HepG2 (cell line): ENCODE data around the gene LURAP1L. TPM values are rescaled to one million over a fixed set of nuclear protein-coding genes. Genes with fewer than 3 reads are reported as not detected.

Source experiments
- BHLHE40 ChIP-seq: IDR thresholded peaks from 2 replicates; pipeline ENCODE4 v1.6.1; 2011; ENCODE audit warnings: low read length, improper control_type of control experiment
- CBX2 ChIP-seq, 2 experiments: fragments of 200-600 bp in 1 of 2; sonication (generic); formaldehyde crosslinking in 1 of 2; IDR thresholded peaks; 2 replicates each; pipeline versions ENCODE4 v1.7.0 to v1.8.1; 2018 to 2022; ENCODE audit warnings: low read depth in 2 of 2, low read length in 1 of 2, mild to moderate bottlenecking in 1 of 2, missing genetic modification reagents in 1 of 2
- CENPX ChIP-seq: sonication (generic); formaldehyde crosslinking; IDR thresholded peaks from 2 replicates; pipeline ENCODE4 v1.9.0; 2021; ENCODE audit warnings: mild to moderate bottlenecking, missing genetic modification reagents, moderate library complexity
- FOXA1 ChIP-seq, 2 experiments: fragments of 450-650 bp in 1 of 2; sonication (generic) in 1 of 2; formaldehyde crosslinking in 1 of 2; IDR thresholded peaks; 2 replicates each; pipeline versions ENCODE4 v1.4.0 to v1.6.1; 2016 to 2020; ENCODE audit warnings: missing genetic modification reagents in 1 of 2
- JDP2 ChIP-seq: sonication (generic); formaldehyde crosslinking; IDR thresholded peaks from 2 replicates; pipeline ENCODE4 v1.8.1; 2022; ENCODE audit warnings: missing genetic modification reagents, borderline replicate concordance
- MLXIP ChIP-seq: sonication (generic); formaldehyde crosslinking; IDR thresholded peaks from 2 replicates; pipeline ENCODE4 v1.9.0; 2021; ENCODE audit warnings: missing genetic modification reagents, borderline replicate concordance
- NR2F2 ChIP-seq: IDR thresholded peaks from 2 replicates; pipeline ENCODE4 v1.6.1; 2012; ENCODE audit warnings: low read depth, inconsistent platforms, borderline replicate concordance
- SMAD3 ChIP-seq: sonication (generic); formaldehyde crosslinking; IDR thresholded peaks from 2 replicates; pipeline ENCODE4 v1.4.0; 2020; ENCODE audit warnings: missing genetic modification reagents
- TARDBP ChIP-seq: sonication (generic); formaldehyde crosslinking; IDR thresholded peaks from 2 replicates; pipeline ENCODE4 v1.8.0; 2022; ENCODE audit warnings: mild to moderate bottlenecking, missing genetic modification reagents
- ZNF235 ChIP-seq: sonication (generic); formaldehyde crosslinking; IDR thresholded peaks from 2 replicates; pipeline ENCODE4 v1.8.1; 2023; ENCODE audit warnings: mild to moderate bottlenecking, missing genetic modification reagents, borderline replicate concordance
- ZNF329 ChIP-seq: sonication (generic); formaldehyde crosslinking; IDR thresholded peaks from 2 replicates; pipeline ENCODE4 v1.9.0; 2021; ENCODE audit warnings: low read depth, mild to moderate bottlenecking, missing genetic modification reagents
- ZNF382 ChIP-seq: sonication (generic); formaldehyde crosslinking; IDR thresholded peaks from 2 replicates; pipeline ENCODE4 v1.5.0; 2020; ENCODE audit warnings: missing genetic modification reagents, mild to moderate bottlenecking, borderline replicate concordance
- ZNF773 ChIP-seq: sonication (generic); formaldehyde crosslinking; IDR thresholded peaks from 2 replicates; pipeline ENCODE4 v1.4.0; 2020; ENCODE audit warnings: missing genetic modification reagents, borderline replicate concordance
- ZNF788 ChIP-seq: sonication (generic); formaldehyde crosslinking; IDR thresholded peaks from 2 replicates; pipeline ENCODE4 v1.5.0; 2020; ENCODE audit warnings: mild to moderate bottlenecking, missing genetic modification reagents, borderline replicate concordance
- ZSCAN31 ChIP-seq: sonication (generic); formaldehyde crosslinking; IDR thresholded peaks from 2 replicates; pipeline ENCODE4 v1.5.0; 2020; ENCODE audit warnings: low read depth, mild to moderate bottlenecking, missing genetic modification reagents
- polyA plus RNA-seq, 8 experiments: library from polyadenylated mRNA; depleted of rRNA in 3 of 8; stranded (reverse) in 7 of 8; unstranded in 1 of 8; fragments of >200 nt; fragmentation: Illumina TruSeq in 4 of 8; extraction: Trizol in 4 of 8; gene quantifications; 2 replicates each; pipeline versions ENCODE4 v1.2.1 to v1.2.3, GENCODE V29; 2011 to 2016; ENCODE audit warnings: low read depth in 4 of 8, missing spikeins in 1 of 8, mixed read lengths in 1 of 8; ENCODE audit not compliant: insufficient read depth in 1 of 8
- total RNA-seq, 5 experiments: library from RNA; depleted of rRNA; stranded (reverse); fragments of >200 nt; fragmentation: Illumina TruSeq; extraction: Trizol; gene quantifications; 2 replicates each; pipeline ENCODE4 v1.2.3, GENCODE V29; 2016; ENCODE audit warnings: low read depth in 1 of 5
- TF ChIP-seq, protein P1 (sequence below): sonication (generic); formaldehyde crosslinking; IDR thresholded peaks from 2 replicates; pipeline ENCODE4 v1.5.0; 2020; ENCODE audit warnings: mild to moderate bottlenecking, missing genetic modification reagents, borderline replicate concordance
- TF ChIP-seq, protein P2 (sequence below): IDR thresholded peaks from 2 replicates; pipeline ENCODE4 v1.6.1; 2012; ENCODE audit warnings: inconsistent platforms
- TF ChIP-seq, protein P3 (sequence below): sonication (generic); formaldehyde crosslinking; IDR thresholded peaks from 2 replicates; pipeline ENCODE4 v1.8.0; 2022; ENCODE audit warnings: mild to moderate bottlenecking, missing genetic modification reagents; ENCODE audit not compliant: insufficient replicate concordance
- TF ChIP-seq, protein P4 (sequence below): sonication (generic); formaldehyde crosslinking; IDR thresholded peaks from 2 replicates; pipeline ENCODE4 v1.8.1; 2023; ENCODE audit warnings: mild to moderate bottlenecking, missing genetic modification reagents, borderline replicate concordance
- TF ChIP-seq, protein P5 (sequence below): sonication (generic); formaldehyde crosslinking; IDR thresholded peaks from 2 replicates; pipeline ENCODE4 v1.9.0; 2021; ENCODE audit warnings: missing genetic modification reagents, borderline replicate concordance

LURAP1L gene
- total and polyA plus RNA-seq, 2 of the 13 experiments (the other 11 are each of a cell fraction or from before 2014, with no cell fraction given): 6.7 to 16.6 TPM

GRCh38 chr9:12784461-12785259 is 9.8 kb downstream of the LURAP1L start (continued):
- no peak for TF ChIP-seq ZNF235 (CRISPR knock-in tag)
- no peak for TF ChIP-seq JDP2
- TF ChIP-seq, protein P1, sequence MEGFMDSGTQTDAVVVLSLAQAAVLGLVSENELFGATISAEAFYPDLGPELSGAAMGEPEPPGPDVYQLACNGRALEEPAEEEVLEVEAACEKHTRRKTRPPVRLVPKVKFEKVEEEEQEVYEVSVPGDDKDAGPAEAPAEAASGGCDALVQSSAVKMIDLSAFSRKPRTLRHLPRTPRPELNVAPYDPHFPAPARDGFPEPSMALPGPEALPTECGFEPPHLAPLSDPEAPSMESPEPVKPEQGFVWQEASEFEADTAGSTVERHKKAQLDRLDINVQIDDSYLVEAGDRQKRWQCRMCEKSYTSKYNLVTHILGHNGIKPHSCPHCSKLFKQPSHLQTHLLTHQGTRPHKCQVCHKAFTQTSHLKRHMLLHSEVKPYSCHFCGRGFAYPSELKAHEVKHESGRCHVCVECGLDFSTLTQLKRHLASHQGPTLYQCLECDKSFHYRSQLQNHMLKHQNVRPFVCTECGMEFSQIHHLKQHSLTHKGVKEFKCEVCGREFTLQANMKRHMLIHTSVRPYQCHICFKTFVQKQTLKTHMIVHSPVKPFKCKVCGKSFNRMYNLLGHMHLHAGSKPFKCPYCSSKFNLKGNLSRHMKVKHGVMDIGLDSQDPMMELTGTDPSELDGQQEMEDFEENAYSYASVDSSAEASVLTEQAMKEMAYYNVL (CRISPR knock-in tag): no peak
- peak; percentile 26; the same call in 1 of the 2 replicates for TF ChIP-seq NR2F2
- no peak for TF ChIP-seq ZNF382 (CRISPR knock-in tag)
- peak; percentile 73; the same call in 1 of the 2 replicates for TF ChIP-seq SMAD3 (CRISPR knock-in tag)
- TF ChIP-seq CENPX: no peak
- TF ChIP-seq, protein P2, sequence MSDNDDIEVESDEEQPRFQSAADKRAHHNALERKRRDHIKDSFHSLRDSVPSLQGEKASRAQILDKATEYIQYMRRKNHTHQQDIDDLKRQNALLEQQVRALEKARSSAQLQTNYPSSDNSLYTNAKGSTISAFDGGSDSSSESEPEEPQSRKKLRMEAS: peak; percentile 55
- TF ChIP-seq TARDBP: peak; percentile 61; the same call in 1 of the 2 replicates
- peak; percentile 65 for TF ChIP-seq FOXA1 (IDR thresholded peaks at IDR 0.05)
- TF ChIP-seq FOXA1 (CRISPR knock-in tag; IDR thresholded peaks at IDR 0.05): peak; percentile 94
- TF ChIP-seq BHLHE40: peak; percentile 58
- no peak for TF ChIP-seq ZNF329 (CRISPR knock-in tag)
- TF ChIP-seq MLXIP (CRISPR knock-in tag): no peak
- no peak for TF ChIP-seq CBX2 (IDR thresholded peaks at IDR 0.05; ENCODE audit: low read depth, low read length)
- no peak for TF ChIP-seq CBX2 (CRISPR knock-in tag; IDR thresholded peaks at IDR 0.05; ENCODE audit: low read depth)
- TF ChIP-seq, protein P3, sequence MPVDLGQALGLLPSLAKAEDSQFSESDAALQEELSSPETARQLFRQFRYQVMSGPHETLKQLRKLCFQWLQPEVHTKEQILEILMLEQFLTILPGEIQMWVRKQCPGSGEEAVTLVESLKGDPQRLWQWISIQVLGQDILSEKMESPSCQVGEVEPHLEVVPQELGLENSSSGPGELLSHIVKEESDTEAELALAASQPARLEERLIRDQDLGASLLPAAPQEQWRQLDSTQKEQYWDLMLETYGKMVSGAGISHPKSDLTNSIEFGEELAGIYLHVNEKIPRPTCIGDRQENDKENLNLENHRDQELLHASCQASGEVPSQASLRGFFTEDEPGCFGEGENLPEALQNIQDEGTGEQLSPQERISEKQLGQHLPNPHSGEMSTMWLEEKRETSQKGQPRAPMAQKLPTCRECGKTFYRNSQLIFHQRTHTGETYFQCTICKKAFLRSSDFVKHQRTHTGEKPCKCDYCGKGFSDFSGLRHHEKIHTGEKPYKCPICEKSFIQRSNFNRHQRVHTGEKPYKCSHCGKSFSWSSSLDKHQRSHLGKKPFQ (CRISPR knock-in tag): no peak
- TF ChIP-seq ZNF773 (CRISPR knock-in tag): no peak
- TF ChIP-seq, protein P4, sequence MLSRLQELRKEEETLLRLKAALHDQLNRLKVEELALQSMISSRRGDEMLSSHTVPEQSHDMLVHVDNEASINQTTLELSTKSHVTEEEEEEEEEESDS (CRISPR knock-in tag): no peak
- TF ChIP-seq ZSCAN31 (CRISPR knock-in tag): 0 out of 2 replicates have a peak, but pooled peaks have one; percentile 32
- TF ChIP-seq, protein P5, sequence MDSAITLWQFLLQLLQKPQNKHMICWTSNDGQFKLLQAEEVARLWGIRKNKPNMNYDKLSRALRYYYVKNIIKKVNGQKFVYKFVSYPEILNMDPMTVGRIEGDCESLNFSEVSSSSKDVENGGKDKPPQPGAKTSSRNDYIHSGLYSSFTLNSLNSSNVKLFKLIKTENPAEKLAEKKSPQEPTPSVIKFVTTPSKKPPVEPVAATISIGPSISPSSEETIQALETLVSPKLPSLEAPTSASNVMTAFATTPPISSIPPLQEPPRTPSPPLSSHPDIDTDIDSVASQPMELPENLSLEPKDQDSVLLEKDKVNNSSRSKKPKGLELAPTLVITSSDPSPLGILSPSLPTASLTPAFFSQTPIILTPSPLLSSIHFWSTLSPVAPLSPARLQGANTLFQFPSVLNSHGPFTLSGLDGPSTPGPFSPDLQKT (CRISPR knock-in tag): no peak
- TF ChIP-seq ZNF788 (CRISPR knock-in tag): peak; percentile 22; the same call in 1 of the 2 replicates
